Coronary artery (tissue), 2 donors: Measurements from ENCODE around the gene MDFIC.

Source experiments
- DNase-seq: peaks from one replicate; pipeline ENCODE4 v3.0.0-alpha.2; 2017; ENCODE audit warnings: low spot score
- H3K27ac ChIP-seq, 2 donors: fragments of 200-600 bp; sonication (generic); one replicate each; pipeline ENCODE4 v1.5.1; 2016 to 2019
- H3K4me3 ChIP-seq: fragments of 200-600 bp; sonication (generic); 2 replicates; pipeline ENCODE4 v1.5.1; 2016; ENCODE audit warnings: mild to moderate bottlenecking, moderate library complexity
- TF ChIP-seq, protein P1 (sequence below): fragments of 200-600 bp; sonication (generic); IDR thresholded peaks from one replicate; pipeline ENCODE4 v1.5.1; 2019; ENCODE audit warnings: antibody characterized with exemption

Gene MDFIC

DNA sequence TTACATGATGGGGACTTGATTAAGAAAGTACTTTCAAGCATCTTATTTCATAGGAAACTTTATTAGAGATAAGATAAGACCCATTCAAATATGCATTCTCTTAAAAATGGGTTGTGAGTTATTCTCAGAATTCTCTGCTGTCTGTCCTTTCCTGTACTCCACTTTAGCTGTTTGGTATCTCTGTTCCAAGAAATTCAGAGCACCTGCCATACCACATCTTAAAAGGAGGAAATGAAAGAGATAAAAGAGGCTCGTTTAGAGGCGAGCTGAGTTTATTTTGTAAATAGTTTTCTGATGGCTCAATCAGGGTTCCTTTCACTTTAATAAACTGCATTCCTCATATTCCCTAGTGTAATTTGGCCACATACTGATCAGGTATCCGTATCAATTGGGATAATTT is 87.2 kb downstream of the MDFIC start:
- Histone ChIP-seq H3K27ac (peak overlapping the region; percentile 37 to 46), H3K4me3 (no peak overlapping the region)
- no peak for DNase-seq
- TF ChIP-seq, protein P1, sequence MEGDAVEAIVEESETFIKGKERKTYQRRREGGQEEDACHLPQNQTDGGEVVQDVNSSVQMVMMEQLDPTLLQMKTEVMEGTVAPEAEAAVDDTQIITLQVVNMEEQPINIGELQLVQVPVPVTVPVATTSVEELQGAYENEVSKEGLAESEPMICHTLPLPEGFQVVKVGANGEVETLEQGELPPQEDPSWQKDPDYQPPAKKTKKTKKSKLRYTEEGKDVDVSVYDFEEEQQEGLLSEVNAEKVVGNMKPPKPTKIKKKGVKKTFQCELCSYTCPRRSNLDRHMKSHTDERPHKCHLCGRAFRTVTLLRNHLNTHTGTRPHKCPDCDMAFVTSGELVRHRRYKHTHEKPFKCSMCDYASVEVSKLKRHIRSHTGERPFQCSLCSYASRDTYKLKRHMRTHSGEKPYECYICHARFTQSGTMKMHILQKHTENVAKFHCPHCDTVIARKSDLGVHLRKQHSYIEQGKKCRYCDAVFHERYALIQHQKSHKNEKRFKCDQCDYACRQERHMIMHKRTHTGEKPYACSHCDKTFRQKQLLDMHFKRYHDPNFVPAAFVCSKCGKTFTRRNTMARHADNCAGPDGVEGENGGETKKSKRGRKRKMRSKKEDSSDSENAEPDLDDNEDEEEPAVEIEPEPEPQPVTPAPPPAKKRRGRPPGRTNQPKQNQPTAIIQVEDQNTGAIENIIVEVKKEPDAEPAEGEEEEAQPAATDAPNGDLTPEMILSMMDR = no peak

DNA sequence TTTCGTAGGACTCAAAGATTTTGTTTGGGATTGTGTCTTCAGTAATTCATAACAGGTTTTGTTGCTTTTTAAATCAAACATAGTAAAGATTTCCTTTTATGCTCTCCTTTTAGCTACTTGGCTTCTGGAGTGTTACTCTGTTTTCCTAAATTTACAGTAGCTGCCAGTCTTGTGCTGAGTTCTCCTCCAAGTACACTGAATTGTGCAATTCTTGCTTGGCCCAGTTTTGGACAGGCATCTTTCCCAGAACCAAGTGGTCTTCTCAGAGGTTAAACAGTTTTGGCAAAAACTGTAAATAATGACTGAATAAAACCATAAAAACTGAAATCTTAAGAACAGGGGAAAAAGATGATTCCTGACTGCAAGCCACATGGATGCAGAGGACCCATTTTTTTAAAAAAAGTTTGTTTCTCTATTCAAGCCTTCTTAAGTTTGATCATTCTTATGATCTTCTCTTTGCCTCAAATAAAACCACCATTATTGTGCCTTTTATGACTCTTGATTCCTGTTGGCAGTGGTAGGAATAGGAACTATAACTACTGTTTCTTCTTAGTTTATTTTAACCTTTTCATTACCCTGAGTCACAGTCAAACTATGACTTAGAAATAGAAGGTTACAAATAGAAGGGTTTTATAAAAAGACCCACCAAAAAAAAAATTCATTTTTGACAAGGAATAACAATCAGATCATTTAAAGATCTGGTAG is 88.0 kb downstream of the MDFIC start:
- TF ChIP-seq, protein P1 = no peak
- no peak overlapping the region for H3K4me3 ChIP-seq
- no peak for DNase-seq
- peak overlapping the region; percentile 37 to 46 for H3K27ac ChIP-seq

DNA sequence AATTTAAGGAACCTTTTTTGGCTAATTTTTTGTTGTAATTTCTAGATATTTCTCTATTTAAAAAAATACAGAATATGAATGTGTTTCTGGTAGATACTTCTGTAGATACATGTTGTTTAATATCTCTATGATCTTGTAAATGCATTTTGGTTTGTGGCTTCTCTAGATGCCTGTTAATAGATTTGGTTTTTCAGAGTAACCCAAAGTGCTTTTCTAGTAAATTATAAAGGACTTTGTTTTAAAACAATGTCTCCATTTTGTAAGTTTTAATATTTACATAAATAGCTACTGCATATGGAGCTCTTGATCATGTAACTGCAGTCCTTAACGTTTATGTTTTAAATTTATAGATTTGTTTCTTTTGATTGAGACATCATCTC is 88.5 kb downstream of the MDFIC start:
- no peak overlapping the region for H3K4me3 ChIP-seq
- DNase-seq = no peak
- TF ChIP-seq, protein P1 = no peak
- no peak overlapping the region for H3K27ac ChIP-seq

DNA sequence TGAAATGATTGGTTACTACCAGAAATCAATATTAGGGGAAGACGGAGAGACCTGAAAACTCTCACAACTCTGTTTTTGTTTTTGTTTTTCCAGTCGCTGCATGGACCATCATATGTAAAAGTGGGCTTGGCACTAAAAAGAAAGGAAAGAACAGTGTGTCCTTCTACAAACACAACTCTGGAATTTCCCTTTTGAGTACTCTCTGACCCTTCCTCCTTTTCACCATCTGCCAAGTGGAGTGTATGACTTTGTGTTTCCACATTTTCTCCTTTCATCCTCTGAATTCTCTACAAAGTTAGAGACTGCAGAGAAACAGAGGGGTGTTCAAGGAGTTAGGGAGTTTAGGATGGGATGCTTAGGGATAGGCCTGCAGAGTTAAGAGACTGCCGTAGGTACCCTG is 92.0 kb downstream of the MDFIC start:
- TF ChIP-seq, protein P1 = no peak
- H3K27ac ChIP-seq = no peak overlapping the region
- DNase-seq = no peak

DNA sequence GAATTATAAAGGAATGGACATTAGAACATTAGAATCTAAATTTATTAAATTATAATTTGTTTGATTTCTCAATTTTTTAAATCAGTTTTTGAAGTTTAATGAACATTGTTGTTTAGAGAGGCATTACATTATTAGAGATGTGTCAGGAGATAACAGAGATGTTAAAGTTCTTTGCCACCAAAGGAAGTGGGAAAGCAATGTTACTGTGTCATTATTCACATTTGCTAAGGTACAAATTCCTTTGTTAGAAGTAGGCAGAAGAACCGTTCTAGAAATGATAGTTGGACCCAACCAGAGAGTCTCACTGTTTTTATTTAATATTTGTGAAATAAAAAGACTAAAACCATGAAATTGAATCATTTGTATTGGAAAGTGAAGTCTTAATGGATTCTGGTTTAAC is 92.9 kb downstream of the MDFIC start:
- DNase-seq = no peak
- no peak overlapping the region for H3K27ac ChIP-seq

More for the DNA sequence above, 92.0 kb downstream of the MDFIC start:
- no peak overlapping the region for H3K4me3 ChIP-seq

DNA sequence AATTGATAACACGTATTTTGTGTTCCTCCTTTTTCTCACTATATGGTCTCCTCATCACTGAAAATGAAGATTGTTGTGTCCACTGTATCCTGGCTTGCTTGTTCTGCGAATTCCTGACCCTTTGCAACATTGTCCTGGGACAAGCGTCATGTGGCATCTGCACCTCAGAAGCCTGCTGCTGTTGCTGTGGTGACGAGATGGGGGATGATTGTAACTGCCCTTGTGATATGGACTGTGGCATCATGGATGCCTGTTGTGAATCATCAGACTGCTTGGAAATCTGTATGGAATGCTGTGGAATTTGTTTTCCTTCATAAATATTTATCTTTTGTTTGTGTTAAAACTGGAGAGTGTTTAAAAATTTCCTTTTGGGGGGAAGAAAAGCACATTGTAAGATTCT is 93.7 kb downstream of the MDFIC start:
- H3K27ac ChIP-seq = no peak overlapping the region
- no peak overlapping the region for H3K4me3 ChIP-seq
- DNase-seq = no peak
- TF ChIP-seq, protein P1 = no peak

More for the DNA sequence above, 92.9 kb downstream of the MDFIC start:
- no peak overlapping the region for H3K4me3 ChIP-seq
- TF ChIP-seq, protein P1 = no peak

DNA sequence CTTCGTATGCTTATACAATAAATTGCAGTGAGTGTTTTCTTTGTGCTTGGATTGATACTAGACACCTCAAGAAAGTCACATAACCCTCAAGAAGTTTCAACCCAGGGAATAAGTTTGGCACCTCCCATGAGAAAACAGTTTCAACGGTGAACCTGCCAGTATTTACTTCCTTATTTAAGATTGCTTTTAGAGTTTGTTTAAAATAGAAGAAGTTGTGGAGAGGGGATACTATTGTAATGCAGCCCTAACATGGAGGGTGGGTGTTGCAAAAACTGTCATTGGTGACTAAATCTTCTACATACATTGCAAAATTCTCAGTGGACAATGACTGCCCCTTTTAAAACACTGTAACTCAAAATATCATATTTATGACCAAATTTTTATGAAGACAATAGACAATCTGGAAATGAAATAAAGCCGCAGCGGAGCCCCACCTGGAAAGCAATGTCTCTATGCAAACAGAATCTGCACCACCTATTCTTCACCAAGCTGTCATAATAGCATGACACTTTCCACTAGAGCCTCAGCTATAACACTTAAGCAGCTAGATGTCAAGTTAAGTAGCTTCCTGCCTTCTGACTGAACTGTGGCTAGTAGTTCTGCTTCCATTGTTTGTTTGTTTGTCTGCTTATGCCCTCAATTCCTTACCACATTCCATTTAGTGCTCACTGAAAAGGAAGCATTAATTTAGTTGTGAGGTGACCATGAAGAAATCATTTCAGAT is 98.2 kb downstream of the MDFIC start:
- DNase-seq = no peak
- no peak overlapping the region for H3K27ac ChIP-seq
- H3K4me3 ChIP-seq = no peak overlapping the region
- TF ChIP-seq, protein P1 = no peak
